Progenitor cell of endocrine pancreas (in vitro differentiated cells): ENCODE measurements around the gene RHNO1. TPM values are rescaled to one million over a fixed set of nuclear protein-coding genes. Genes with fewer than 3 reads are reported as not detected.

Source experiments
- DNase-seq: peaks from one replicate; pipeline ENCODE4 v3.0.0; 2021; ENCODE audit warnings: low spot score; ENCODE audit not compliant: unreplicated experiment
- H3K27ac Mint-ChIP-seq: 2 replicates; pipeline ENCODE4 v1.8.0; 2021; ENCODE audit warnings: mild to moderate bottlenecking, moderate library complexity, mixed read lengths
- H3K27me3 Mint-ChIP-seq: 2 replicates; pipeline ENCODE4 v1.8.0; 2021; ENCODE audit warnings: mixed read lengths
- H3K36me3 Mint-ChIP-seq: 2 replicates; pipeline ENCODE4 v1.8.0; 2022; ENCODE audit warnings: mixed read lengths; ENCODE audit not compliant: insufficient read depth
- H3K4me1 Mint-ChIP-seq: 2 replicates; pipeline ENCODE4 v1.8.0; 2021; ENCODE audit warnings: low read depth, mixed read lengths
- H3K4me3 Mint-ChIP-seq: 2 replicates; pipeline ENCODE4 v1.8.0; 2021; ENCODE audit warnings: low read depth, mild to moderate bottlenecking, moderate library complexity, mixed read lengths
- H3K9me3 Mint-ChIP-seq: 2 replicates; pipeline ENCODE4 v1.8.0; 2021; ENCODE audit warnings: low read depth, mixed read lengths
- CTCF ChIP-seq: fragments of 200-600 bp; sonication (generic); IDR thresholded peaks from one replicate; pipeline ENCODE4 v1.5.0; 2021; ENCODE audit warnings: antibody characterized with exemption, mild to moderate bottlenecking; ENCODE audit not compliant: unreplicated experiment
- total RNA-seq: library from RNA; stranded (reverse); gene quantifications from 2 replicates; pipeline ENCODE4 v1.2.1, GENCODE V29; 2021

The RHNO1 gene
- total RNA-seq, 1 donor from 2014 or later: 57.7 TPM

- peaks cover 7% of the 10 kb centered on the region for H3K4me1 Mint-ChIP-seq
- no peak overlapping the region for H3K27ac Mint-ChIP-seq
- no peak for TF ChIP-seq CTCF
- H3K4me3 Mint-ChIP-seq: no peak overlapping the region
- peaks cover 6% of the 10 kb centered on the region for H3K27me3 Mint-ChIP-seq
- DNase-seq: no peak
- H3K9me3 Mint-ChIP-seq: no peaks in the 10 kb centered on the region
- peaks cover 4% of the 10 kb centered on the region for H3K36me3 Mint-ChIP-seq
These were observed 32.2 kb upstream of the RHNO1 start for GRCh38 chr12:2844786-2845185.

GRCh38 chr12:2845280-2845679, 31.7 kb upstream of the RHNO1 start:
- H3K27me3 Mint-ChIP-seq: peaks cover 6% of the 10 kb centered on the region
- H3K36me3 Mint-ChIP-seq: peaks cover 2% of the 10 kb centered on the region
- no peak for TF ChIP-seq CTCF
- H3K4me3 Mint-ChIP-seq: no peak overlapping the region
- DNase-seq: no peak
- H3K27ac Mint-ChIP-seq: no peak overlapping the region
- no peaks in the 10 kb centered on the region for H3K9me3 Mint-ChIP-seq
- H3K4me1 Mint-ChIP-seq: peaks cover 9% of the 10 kb centered on the region

- no peak for DNase-seq
- peaks cover 16% of the 10 kb centered on the region for H3K27me3 Mint-ChIP-seq
These were observed 25.1 kb upstream of the RHNO1 start for GRCh38 chr12:2851931-2852330.

GRCh38 chr12:2853626-2854025, 23.4 kb upstream of the RHNO1 start:
- peak; percentile 98 for TF ChIP-seq CTCF
- Mint-ChIP-seq H3K27me3 (peaks cover 13% of the 10 kb centered on the region), H3K36me3 (peaks cover under 1% of the 10 kb centered on the region), H3K9me3 (no peaks in the 10 kb centered on the region), H3K4me3 (no peak overlapping the region), H3K27ac (peak overlapping the region; percentile 12), H3K4me1 (peaks cover 18% of the 10 kb centered on the region)
- DNase-seq: peak; percentile 93

More at GRCh38 chr12:2851931-2852330, 25.1 kb upstream of the RHNO1 start:
- H3K9me3 Mint-ChIP-seq: no peaks in the 10 kb centered on the region
- no peak overlapping the region for H3K4me3 Mint-ChIP-seq
- no peak overlapping the region for H3K27ac Mint-ChIP-seq
- TF ChIP-seq CTCF: no peak
- H3K4me1 Mint-ChIP-seq: peaks cover 12% of the 10 kb centered on the region
- no peaks in the 10 kb centered on the region for H3K36me3 Mint-ChIP-seq

- Mint-ChIP-seq H3K27me3 (peaks cover 13% of the 10 kb centered on the region), H3K4me1 (peaks cover 15% of the 10 kb centered on the region), H3K9me3 (no peaks in the 10 kb centered on the region), H3K27ac (no peak overlapping the region), H3K36me3 (peaks cover 2% of the 10 kb centered on the region), H3K4me3 (no peak overlapping the region)
- DNase-seq: no peak
- no peak for TF ChIP-seq CTCF
These were observed 22.2 kb upstream of the RHNO1 start for GRCh38 chr12:2854669-2855453.
